HG03039 (cell line): ENCODE measurements around the gene IFIH1.
A peak's percentile ranks its signal among the peaks of the same experiment; 100 is the strongest.

ENCODE experiments used
- ATAC-seq: cut with Tn5 transposase; IDR thresholded peaks from one replicate; pipeline ENCODE4 v1.9.1; 2021; ENCODE audit warnings: mild to moderate bottlenecking, moderate library complexity; ENCODE audit not compliant: unreplicated experiment

Gene IFIH1

DNA sequence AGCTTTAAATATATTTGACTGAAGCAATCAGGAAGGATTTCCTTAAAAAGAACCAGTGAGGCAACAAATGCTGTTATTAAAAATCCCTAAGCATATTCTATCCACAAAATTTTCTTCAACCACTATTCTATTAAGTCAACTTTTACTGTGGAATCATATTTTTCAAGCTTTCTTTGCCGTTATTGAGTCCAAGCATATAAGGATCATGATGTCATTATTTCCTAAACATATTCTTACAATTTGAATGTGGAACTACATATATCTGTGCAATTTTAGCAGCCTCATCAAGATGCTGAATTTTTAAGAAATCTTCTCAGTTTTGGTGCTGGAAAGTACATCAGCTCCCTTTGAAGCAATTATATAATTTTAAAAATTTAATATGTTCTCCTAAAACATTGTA lies 5.6 kb downstream of the IFIH1 start:
- ATAC-seq, result no peak

DNA sequence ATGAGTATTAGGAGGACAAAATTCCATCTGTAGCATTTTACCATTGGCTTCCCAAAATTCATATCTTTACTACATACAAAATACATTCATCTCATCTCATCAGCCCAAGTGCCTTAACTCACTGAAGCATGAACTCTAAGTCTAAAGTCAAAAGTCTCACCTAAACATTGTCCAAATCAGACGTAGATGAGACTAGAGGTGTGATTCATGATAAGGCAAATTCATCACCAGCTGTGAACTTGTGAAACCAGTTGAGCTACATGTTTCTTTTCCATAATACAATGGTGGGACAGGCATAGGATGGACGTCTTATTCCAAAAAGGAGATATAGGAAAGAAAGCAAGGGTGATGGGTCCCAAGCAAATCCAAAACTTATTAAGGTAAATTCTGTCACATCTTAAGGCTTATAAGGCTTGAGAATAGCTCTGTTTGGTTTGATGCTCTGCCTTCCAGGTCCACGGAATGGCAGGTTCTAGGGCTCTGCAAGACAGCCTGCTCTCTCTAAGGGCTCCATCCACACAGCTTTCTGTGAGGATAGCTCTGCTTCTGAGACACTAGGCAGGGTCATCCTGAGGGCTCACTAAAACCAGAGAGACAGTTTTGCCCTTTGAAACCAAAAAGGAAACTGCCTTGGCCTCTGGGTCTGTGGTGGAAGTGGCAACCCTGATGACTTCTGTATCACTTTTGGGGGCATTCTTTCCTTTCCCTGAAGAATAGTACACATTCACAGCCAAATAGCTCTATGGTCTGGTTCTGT lies 9.6 kb downstream of the IFIH1 start:
- ATAC-seq, result no peak

GRCh38 chr2:162305901-162306300 lies 12.6 kb downstream of the IFIH1 start:
- ATAC-seq, result no peak

GRCh38 chr2:162301877-162302276 lies 16.6 kb downstream of the IFIH1 start:
- ATAC-seq, result no peak

DNA sequence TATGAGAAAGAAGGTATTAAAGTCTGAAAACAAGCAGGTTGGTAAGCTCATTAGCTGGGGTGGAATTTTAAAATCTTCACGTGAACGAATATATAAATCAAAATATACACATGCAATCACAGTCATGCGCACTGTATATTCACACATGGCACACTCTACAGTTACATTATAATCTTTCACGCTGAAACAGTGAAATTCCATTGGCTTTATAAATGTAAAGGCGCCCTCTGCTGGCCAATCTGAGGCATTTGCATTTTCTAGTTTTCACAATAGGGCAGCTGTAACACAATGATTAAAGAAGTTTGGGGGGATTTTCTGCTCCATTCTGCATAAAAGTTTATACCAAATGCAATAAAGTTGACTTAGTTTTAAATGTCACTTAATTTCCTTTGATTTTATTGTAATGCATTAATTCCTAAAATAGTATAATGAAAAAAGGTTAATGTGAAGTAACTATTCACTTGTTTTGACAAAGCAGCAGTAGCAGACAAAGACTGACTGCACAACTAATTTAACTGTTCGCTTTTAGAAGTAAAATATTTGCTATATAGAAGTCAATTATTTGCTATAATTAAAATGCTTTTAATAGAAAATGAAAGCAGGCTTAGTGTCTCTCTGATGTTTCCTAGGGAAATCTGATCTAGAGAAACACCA lies 17.2 kb downstream of the IFIH1 start:
- ATAC-seq, result no peak

DNA sequence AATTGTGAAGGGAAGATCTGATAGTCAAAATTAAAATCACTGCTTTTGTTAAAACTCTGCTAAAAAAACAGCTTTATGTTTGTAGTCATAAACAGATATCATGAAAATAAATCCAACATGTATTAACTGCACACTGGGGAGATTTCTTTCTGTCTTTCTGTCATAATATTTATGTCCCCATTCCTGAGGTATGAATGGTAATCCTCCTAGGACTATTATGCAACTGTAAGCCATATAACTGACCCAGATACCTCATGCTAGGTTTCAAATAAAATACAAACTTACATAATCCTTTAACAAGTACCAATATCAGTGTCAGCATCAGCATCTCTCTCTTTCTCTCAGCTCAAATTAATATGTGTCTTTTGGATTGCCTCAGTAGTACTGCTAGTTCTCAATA lies 18.2 kb downstream of the IFIH1 start:
- no peak for ATAC-seq

- ATAC-seq, result no peak
These were observed 19.7 kb downstream of the IFIH1 start for GRCh38 chr2:162298669-162299335.

DNA sequence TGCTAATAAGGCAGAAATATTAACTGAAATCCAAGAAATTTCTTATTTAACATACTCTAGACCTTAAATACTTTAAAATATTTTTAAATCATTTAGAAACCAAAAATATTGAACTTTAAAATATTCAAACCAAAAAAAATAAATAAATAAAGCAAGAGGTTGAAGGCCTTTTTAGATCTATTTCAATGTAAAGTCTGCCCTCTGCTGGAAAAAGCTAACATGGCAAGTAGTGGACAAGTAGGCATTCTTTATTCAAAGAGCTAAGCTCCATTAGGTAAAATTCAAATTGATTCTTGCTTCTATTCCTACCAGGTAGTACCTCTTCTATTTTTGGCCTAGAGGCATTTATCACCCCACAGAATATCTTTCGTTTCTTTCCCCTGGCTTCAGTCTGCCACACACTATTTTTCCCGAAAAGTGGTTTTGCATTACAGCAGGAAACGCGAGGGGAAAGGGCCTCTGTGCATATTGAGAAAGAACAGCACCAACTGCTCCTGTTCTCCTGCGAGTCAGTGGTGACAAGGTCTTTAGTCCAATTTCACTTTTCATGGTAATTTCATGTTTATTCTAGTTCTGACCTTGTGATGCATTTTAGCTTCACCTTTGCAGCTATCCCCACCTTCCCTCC lies 20.4 kb downstream of the IFIH1 start:
- ATAC-seq, result no peak

DNA sequence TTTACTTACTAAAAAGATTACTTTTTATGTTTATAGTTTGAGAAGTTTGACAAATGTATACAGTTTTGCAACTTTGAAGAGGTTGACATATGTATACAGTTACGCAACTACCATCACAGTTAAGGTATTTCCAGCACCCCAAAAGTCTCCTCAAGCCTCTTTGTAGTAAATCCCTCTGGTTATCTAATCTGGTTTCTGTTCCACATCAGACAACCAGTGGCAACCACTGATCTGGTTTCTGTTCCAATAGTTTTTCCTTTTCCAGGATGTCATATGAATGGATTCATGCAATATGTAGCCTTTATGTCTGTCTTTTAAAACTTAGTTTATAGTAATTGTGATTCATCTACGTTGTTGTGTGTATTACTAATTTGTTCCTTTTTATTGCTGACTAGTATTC lies 23.5 kb downstream of the IFIH1 start:
- no peak for ATAC-seq

DNA sequence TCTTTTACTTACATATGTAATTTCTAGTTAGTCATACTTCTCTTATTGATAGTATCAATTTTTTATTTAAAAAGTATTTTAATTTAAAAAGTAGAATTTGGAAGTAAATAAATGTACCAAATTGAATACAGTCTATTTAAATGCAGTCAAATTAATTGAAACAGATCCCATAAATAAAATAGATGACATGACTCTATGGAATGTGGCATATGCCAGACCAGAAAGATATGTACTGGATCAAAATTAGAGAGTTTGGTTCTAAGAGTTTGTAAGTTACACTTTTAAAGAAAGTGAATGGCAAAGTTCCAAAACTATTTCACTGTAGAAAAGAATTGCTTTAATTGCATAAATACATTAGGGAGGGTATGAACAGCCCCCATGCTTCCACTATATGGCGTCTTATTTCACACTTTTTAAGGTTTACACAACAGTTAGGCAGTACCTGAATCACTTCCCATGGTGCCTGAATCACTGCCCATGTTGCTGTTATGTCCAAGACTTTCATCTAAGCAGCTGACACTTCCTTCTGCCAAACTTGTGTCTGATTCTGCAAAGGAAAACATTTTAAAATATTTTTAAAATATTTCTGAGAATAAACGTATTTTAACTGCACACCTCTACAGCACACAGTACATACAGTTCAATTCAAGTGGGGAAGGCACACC lies 25.2 kb downstream of the IFIH1 start:
- no peak for ATAC-seq

- ATAC-seq, result no peak
These were observed 26.7 kb downstream of the IFIH1 start for GRCh38 chr2:162291748-162292147.

DNA sequence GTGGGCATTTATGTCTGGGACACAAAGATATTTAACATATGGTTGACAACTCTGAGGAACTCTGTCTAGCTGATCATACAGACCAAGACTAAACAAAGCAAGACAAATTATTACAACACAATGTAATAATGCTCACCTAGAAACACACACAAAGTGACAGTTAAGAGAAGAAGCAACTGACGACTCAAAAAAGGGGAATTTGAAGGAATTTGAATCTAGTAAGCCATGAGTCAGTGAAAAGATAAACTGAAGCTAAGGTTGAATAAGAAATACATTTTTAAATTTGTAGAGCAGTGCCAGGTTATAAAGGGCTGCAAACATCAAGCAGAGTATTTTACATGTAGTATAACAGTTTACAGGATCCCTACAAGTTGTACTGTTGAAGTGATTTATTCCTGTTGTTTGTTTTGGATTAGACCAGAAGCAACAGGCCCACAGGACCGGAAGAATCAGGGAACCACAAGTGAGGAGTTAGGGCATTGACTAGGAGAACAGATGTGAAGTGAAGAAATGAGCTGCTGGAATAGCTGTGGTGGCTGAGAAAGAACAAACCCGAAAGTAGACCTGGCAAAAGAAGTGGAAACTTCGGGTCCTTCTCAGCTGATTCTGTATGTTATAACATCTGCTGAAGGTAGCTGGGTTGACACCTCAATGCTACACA lies 35.6 kb downstream of the IFIH1 start:
- no peak for ATAC-seq

GRCh38 chr2:162280654-162281053 lies 37.8 kb downstream of the IFIH1 start:
- no peak for ATAC-seq

- ATAC-seq, result no peak
These were observed 41.1 kb downstream of the IFIH1 start for GRCh38 chr2:162277381-162277780.

DNA sequence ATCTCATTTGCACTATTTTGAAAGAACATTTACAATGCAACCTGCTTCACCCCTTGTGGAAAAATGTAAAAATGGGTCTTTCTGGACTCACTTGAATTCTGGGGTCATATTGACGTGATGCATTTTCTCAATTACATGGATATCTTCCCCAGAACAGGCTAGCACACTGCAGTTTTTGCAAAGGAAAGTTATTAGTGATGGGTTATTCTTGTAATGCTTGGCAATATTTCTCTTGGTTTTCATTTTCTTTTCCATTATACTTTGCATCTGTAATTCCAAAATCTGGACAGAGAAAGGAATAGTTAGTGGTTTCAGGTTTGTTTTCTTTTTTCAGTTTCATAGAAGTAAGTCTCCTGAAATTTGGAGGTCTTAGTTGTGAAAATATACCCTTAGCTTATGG lies 50.5 kb downstream of the IFIH1 start:
- no peak for ATAC-seq

- ATAC-seq, result no peak
These were observed 51.0 kb downstream of the IFIH1 start for GRCh38 chr2:162267496-162267895.

DNA sequence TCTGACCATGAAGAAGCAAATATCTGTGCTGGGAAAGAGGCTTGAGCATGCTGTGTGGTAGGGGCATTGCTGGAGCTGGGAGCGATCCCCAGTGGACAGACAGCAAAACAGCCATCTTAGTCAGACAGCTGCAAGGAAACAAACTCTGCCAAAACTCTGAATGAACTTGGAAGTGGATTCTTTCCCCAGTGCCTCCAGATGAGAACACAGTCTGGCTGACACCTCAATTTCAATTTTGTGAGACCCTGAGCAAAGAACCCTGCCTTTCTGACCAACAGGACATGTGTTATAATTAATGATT lies 52.1 kb downstream of the IFIH1 start:
- no peak for ATAC-seq

- no peak for ATAC-seq
These were observed 52.6 kb downstream of the IFIH1 start for GRCh38 chr2:162265666-162266459.

GRCh38 chr2:162261032-162261945 lies 57.2 kb downstream of the IFIH1 start:
- ATAC-seq, result peak; percentile 39
